ENCODE results near the gene NCMAP.

NCMAP gene

DNA sequence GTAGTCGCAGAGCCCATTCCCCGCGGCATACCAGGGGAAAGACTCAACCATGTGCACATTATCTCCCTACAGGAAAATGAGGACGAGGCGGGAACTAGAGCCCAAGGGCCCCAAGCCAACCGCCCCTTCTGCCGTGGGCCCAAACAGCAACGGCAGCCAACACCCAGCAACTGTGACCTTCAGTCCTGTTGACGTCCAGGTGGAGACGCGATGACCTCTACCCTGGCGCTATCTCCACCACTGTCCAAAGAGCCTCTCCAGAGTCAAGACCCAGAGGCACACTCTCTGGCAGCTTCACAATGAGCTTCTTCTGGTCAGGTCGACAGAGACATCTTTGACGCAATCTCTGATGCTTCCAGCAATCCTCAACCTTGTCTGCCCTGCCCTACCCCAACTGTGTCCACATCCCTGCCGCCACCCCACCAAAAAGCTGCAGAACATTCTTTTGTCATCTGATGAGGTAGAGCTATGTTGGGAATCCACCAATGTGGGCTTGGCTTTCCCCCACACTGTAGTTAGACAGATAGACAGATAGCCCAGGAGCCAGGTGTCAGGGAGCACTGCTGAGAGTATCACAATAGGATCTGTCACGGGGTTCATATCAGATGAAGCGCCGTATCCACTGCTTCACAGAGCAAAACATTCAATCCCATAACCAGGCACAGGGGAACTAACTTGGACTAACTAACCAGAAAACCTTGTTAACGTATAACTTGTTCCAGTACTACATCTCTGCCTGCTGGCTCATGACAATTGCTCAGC lies 49.8 kb downstream of the NCMAP start:
- DNase-seq (ENCODE audit: insufficient read length) (no peak), FAIRE-seq (no peak)
- TF ChIP-seq POLR2A (IDR thresholded peaks at IDR 0.05; ENCODE audit: low read depth, low read length) (no peak), TAF1 (IDR thresholded peaks at IDR 0.05; ENCODE audit: borderline replicate concordance, low read depth, low read length) (no peak), POLR2AphosphoS5 (IDR thresholded peaks at IDR 0.05; ENCODE audit: low read depth, low read length) (no peak)

DNA sequence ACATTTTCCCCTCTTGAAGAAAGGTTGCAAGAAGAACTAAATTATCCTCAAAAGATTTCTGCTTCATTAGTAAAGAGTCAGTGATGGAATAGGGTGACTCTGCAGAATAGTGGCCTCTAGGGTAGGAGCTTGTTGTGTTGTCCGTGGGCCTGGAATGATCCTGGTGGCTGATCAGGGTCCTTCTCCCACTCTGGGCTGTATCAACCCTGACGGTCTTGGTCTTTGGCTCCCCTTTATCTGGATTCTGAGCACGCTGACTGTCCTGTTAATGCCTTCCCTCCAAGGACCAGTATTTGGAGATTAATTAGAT lies 50.4 kb downstream of the NCMAP start:
- DNase-seq (ENCODE audit: insufficient read length) (no peak), FAIRE-seq (no peak)
- TF ChIP-seq POLR2AphosphoS5 (IDR thresholded peaks at IDR 0.05; ENCODE audit: low read depth, low read length) = no peak
- TF ChIP-seq POLR2A (IDR thresholded peaks at IDR 0.05; ENCODE audit: low read depth, low read length) = no peak
- TF ChIP-seq TAF1 (IDR thresholded peaks at IDR 0.05; ENCODE audit: borderline replicate concordance, low read depth, low read length) = no peak

DNA sequence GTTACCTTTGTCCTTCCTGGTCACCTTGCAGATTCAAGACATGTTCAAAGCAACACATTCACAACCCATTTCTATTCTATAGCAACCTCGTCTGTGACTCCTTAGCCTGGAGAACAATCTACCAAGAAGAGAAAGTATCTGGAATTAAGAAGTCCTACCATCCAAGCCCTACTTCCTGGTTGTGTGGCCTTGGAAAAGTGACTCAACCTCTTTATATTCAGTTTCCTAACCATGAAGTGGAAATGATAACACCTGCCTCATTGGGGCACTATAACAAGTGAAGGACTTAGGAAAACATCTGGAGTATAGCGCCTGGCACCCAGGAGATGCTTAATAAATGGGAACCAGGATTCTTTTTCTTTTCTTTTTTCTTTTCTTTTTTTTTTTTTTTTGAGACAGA lies 50.7 kb downstream of the NCMAP start:
- TF ChIP-seq POLR2A (IDR thresholded peaks at IDR 0.05; ENCODE audit: low read depth, low read length) (no peak), TAF1 (IDR thresholded peaks at IDR 0.05; ENCODE audit: borderline replicate concordance, low read depth, low read length) (no peak), POLR2AphosphoS5 (IDR thresholded peaks at IDR 0.05; ENCODE audit: low read depth, low read length) (no peak)
- FAIRE-seq (no peak), DNase-seq (ENCODE audit: insufficient read length) (no peak)

DNA sequence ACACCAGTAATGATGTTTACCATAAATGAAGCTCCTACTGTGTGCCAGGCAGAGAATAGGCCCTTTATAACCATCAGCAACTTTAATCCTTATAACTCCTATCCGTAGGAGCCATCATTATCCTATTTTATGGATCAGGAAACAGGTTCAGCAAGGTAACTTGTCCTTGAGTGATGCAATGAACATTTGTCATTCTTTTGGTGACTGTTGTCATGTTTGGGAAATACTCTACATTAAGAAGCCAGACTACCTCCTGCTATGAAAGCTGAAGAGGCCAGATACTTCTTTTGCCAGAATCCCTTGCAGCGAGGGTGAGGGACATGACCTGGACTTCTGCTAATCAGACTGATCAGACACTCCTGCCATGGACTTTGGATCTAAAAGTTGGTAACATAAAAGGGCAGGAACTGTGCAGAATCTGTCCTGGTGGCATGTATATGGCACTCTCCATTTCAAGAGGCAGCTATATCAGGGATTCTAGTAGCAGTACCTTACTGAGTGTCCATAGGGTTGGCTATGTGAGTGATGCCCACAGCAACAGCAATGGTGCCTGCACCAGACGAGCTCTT lies 54.1 kb downstream of the NCMAP start:
- DNase-seq (ENCODE audit: insufficient read length) (no peak), FAIRE-seq (no peak)
- TF ChIP-seq POLR2A (IDR thresholded peaks at IDR 0.05; ENCODE audit: low read depth, low read length) (no peak), TAF1 (IDR thresholded peaks at IDR 0.05; ENCODE audit: borderline replicate concordance, low read depth, low read length) (no peak), POLR2AphosphoS5 (IDR thresholded peaks at IDR 0.05; ENCODE audit: low read depth, low read length) (no peak)

DNA sequence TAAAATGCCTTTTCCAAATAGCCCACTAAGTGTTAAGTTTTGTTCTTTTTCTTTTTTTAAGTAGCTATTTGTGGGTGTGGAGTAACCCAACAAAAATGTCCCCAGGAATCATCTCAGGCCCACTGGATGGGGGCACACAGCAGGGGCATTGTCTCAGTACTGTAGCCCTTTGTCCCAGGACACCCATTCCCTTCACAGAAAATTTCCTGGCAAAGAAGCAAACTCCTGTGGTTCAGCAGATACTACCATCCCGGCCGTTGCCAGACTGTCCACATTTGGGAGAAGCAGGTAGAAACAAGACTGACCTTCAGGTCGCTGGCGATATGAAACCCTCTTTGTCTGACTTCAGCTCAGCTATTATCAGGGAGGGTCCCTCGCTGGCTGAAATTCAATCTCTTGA lies 63.5 kb downstream of the NCMAP start:
- DNase-seq (ENCODE audit: insufficient read length) (no peak), FAIRE-seq (no peak)
- no peak for TF ChIP-seq POLR2AphosphoS5 (IDR thresholded peaks at IDR 0.05; ENCODE audit: low read depth, low read length)

DNA sequence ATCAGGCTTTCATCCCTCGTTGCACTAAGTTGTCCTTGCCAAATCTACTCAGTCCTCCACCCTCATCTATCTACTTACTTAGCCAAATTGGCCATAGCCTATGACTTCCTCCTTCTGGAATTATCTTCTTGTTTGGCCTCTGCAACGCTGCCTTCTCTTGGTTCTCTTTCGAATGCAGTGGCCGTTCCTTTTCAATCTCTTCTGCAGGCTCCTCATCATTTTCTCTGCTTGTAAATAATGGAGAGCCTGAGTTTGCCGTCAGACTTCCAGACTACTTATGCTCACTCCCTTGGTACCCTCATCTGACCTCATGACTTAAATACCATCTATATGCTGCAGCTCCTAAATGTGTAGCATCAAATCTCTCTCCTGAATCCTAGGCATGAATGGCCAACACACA lies 64.8 kb downstream of the NCMAP start:
- no peak for FAIRE-seq
- no peak for TF ChIP-seq POLR2AphosphoS5 (IDR thresholded peaks at IDR 0.05; ENCODE audit: low read depth, low read length)
- TF ChIP-seq TAF1 (IDR thresholded peaks at IDR 0.05; ENCODE audit: borderline replicate concordance, low read depth, low read length) = no peak
- no peak for TF ChIP-seq POLR2A (IDR thresholded peaks at IDR 0.05; ENCODE audit: low read depth, low read length)
- no peak for DNase-seq (ENCODE audit: insufficient read length)

DNA sequence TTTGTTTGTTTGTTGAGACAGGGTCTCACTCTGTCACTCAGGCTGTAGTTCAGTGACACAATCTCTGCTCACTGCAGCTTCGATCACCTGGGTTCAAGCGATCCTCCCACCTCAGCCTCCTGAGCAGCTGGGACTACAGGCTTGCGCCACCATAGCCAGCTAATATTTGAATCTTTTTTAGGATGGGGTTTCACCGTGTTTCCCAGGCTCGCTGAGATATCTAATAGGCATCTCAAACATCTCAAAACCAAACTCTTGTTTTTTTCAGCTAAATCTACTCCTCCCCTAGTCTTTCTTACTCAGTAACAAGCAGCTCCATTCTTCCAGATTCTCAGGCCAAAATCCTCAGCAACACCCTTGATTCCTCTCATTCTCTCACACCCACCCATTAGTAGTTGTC lies 65.2 kb downstream of the NCMAP start:
- TF ChIP-seq POLR2A (IDR thresholded peaks at IDR 0.05; ENCODE audit: low read depth, low read length) = no peak
- TF ChIP-seq TAF1 (IDR thresholded peaks at IDR 0.05; ENCODE audit: borderline replicate concordance, low read depth, low read length) = no peak
- TF ChIP-seq POLR2AphosphoS5 (IDR thresholded peaks at IDR 0.05; ENCODE audit: low read depth, low read length) = no peak
- DNase-seq (ENCODE audit: insufficient read length) (no peak), FAIRE-seq (no peak)

DNA sequence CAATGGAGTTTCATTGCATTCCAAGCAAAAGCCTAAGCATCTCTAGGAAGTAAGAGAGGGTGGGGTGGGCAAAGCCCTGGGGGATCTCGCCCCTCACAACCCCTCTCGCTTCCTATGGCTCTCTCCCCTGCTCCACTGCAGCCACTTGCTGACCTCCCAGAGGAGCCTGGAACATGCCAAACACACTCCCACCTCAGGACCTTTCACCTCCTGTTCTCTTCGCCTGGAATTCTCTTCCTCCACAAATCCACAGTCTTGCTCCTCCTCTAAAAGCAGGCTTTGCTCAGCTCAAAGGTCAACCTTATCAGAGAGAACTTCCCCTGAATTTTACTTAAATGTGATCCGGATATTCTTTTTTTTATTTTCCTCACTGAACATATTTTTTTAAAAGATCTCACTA lies 66.3 kb downstream of the NCMAP start:
- no peak for DNase-seq (ENCODE audit: insufficient read length)
- no peak for TF ChIP-seq POLR2A (IDR thresholded peaks at IDR 0.05; ENCODE audit: low read depth, low read length)
- TF ChIP-seq POLR2AphosphoS5 (IDR thresholded peaks at IDR 0.05; ENCODE audit: low read depth, low read length) = no peak
- no peak for TF ChIP-seq TAF1 (IDR thresholded peaks at IDR 0.05; ENCODE audit: borderline replicate concordance, low read depth, low read length)
- no peak for FAIRE-seq

DNA sequence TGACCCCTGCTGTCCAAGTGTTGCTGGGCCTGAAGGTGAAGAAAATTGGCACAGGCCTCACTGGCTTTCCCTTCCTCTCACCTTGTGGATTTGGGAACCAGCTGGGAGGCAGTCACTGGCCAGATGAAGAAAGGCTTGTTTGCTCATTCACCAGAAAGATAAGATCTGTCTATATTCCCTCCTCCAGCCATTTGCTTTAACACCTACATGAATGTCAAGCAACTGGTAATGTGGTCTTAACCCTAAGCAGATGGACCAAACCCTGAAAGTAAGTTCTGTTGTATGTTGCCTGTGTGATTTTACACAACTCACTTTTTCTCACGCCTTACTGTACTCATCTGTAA lies 76.9 kb downstream of the NCMAP start:
- no peak for DNase-seq (ENCODE audit: insufficient read length)
- TF ChIP-seq TAF1 (IDR thresholded peaks at IDR 0.05; ENCODE audit: borderline replicate concordance, low read depth, low read length) (no peak), POLR2AphosphoS5 (IDR thresholded peaks at IDR 0.05; ENCODE audit: low read depth, low read length) (no peak), POLR2A (IDR thresholded peaks at IDR 0.05; ENCODE audit: low read depth, low read length) (no peak)
- FAIRE-seq = no peak

DNA sequence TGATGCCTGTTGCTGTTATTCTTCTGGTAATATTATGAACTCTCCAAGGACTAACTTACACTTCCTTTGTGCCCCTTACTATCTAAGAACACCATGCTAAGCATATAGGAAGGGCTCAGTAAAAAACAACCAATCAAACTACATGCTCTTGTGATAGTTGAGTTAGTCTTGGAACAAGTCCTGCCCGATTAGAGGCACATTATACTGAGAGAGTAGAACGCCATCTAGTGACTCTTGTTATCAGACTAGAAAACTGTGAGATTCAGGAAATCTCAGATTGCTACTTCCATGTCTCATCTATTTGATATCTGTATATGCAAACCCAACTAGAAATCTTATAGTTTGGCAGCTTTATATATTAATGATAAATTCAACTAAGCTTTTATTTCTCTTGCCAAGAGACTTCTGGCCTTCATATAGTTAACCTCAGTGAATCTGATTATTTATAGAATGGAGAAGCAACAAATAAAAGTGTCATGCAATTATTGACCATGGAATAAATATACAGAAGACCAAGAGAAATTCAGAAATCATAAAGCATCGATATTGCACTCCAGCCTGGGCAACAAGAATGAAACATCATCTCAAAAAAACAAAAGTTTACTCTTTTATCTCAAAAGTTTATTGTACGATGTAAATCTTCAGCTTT lies 79.4 kb downstream of the NCMAP start:
- DNase-seq (ENCODE audit: insufficient read length) (peak; percentile 29), FAIRE-seq (peak; percentile 68)
- TF ChIP-seq TAF1 (IDR thresholded peaks at IDR 0.05; ENCODE audit: borderline replicate concordance, low read depth, low read length) (no peak), POLR2A (IDR thresholded peaks at IDR 0.05; ENCODE audit: low read depth, low read length) (no peak), POLR2AphosphoS5 (IDR thresholded peaks at IDR 0.05; ENCODE audit: low read depth, low read length) (no peak)

DNA sequence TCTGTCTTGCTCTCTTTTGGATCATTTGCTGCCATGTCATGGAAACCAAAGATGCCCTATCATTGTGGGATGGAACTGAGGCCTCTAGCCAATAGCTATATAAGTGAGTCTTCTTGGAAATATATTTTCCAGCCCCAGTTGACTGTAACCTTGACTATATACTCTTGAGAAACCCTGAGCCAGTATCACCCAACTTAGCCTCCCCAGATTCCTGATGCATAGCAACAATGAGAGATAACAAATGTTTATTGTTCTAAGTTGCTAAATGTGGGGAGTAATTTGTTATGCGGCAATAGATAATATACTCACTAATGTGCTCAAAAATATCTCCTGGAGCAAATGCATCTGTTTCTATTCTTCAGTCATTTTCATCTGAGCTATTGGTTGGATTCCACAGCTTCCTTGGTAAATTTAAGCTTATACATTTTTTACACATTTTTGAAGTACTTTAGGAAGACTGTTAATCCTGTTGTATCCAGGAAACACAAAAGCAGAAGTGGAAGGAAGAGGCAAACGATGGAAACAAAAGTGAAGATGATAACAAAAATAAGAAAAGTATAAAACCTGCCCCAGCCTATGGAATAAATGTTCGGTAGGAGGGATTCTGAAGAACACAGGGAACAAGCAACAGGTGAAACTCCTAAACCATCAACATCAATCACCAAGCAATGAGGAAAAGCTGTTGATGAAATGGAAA lies 80.9 kb downstream of the NCMAP start:
- FAIRE-seq (no peak), DNase-seq (ENCODE audit: insufficient read length) (no peak)
- TF ChIP-seq POLR2AphosphoS5 (IDR thresholded peaks at IDR 0.05; ENCODE audit: low read depth, low read length) = no peak

DNA sequence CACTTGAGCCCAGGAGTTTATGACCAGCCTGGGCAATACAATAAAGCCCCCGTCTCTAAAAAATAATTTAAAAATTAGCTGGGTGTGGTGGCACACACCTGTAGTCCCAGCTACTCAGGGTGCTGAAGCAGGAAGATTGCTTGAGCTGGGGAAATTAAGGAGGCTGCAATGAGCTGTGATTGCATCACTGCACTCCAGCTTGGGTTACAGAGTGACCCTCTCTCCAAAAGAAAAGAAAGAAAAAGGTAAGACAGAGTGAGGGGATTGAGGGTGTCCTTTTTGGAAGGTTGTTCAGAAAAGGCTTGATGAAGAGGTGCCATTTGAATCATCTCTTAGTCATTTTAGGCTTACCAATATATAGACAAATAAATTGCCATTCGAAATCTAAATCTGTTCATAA lies 83.2 kb downstream of the NCMAP start:
- DNase-seq (ENCODE audit: insufficient read length) (no peak), FAIRE-seq (no peak)
- TF ChIP-seq TAF1 (IDR thresholded peaks at IDR 0.05; ENCODE audit: borderline replicate concordance, low read depth, low read length) = no peak
- TF ChIP-seq POLR2AphosphoS5 (IDR thresholded peaks at IDR 0.05; ENCODE audit: low read depth, low read length) = no peak
- no peak for TF ChIP-seq POLR2A (IDR thresholded peaks at IDR 0.05; ENCODE audit: low read depth, low read length)
